Endodermal cell (in vitro differentiated cells): Measurements from ENCODE around the gene SUPT20H. TPM values are rescaled to one million over a fixed set of nuclear protein-coding genes. Genes with fewer than 3 reads are reported as not detected.

Source experiments
- DNase-seq: peaks from one replicate; pipeline ENCODE4 v3.0.0-alpha.2; 2017
- H3K27ac ChIP-seq: 2 replicates; pipeline ENCODE4 v1.5.1; 2013; ENCODE audit warnings: mild to moderate bottlenecking, low read depth, low read length, moderate library complexity
- H3K27me3 ChIP-seq: 2 replicates; pipeline ENCODE4 v1.6.1; 2013; ENCODE audit warnings: mild to moderate bottlenecking, low read length, moderate library complexity; ENCODE audit not compliant: insufficient read depth, control insufficient read depth, poor library complexity, severe bottlenecking
- H3K36me3 ChIP-seq: 2 replicates; pipeline ENCODE4 v1.7.0; 2013; ENCODE audit warnings: mild to moderate bottlenecking, low read length, moderate library complexity; ENCODE audit not compliant: control insufficient read depth, insufficient read depth
- H3K4me1 ChIP-seq: one replicate; pipeline ENCODE4 v1.7.0; 2013; ENCODE audit warnings: low read length; ENCODE audit not compliant: control insufficient read depth, insufficient read depth
- H3K4me3 ChIP-seq: 2 replicates; pipeline ENCODE4 v1.5.1; 2013; ENCODE audit warnings: mild to moderate bottlenecking, low read length, moderate library complexity
- H3K9ac ChIP-seq: 2 replicates; pipeline ENCODE4 v1.6.1; 2013; ENCODE audit warnings: mild to moderate bottlenecking, low read length, moderate library complexity; ENCODE audit not compliant: poor library complexity, severe bottlenecking; ENCODE audit errors: extremely low read depth
- H3K9me3 ChIP-seq: 2 replicates; pipeline ENCODE4 v1.6.1; 2013; ENCODE audit warnings: mild to moderate bottlenecking, low read length, moderate library complexity; ENCODE audit not compliant: control insufficient read depth
- H3K27ac Mint-ChIP-seq: 2 replicates; pipeline ENCODE4 v1.8.0; 2020; ENCODE audit warnings: mixed read lengths
- H3K27me3 Mint-ChIP-seq: 2 replicates; pipeline ENCODE4 v1.8.0; 2021; ENCODE audit warnings: mild to moderate bottlenecking, mixed read lengths; ENCODE audit not compliant: insufficient read depth
- H3K36me3 Mint-ChIP-seq: 2 replicates; pipeline ENCODE4 v1.8.0; 2020; ENCODE audit warnings: low read depth, mixed read lengths
- H3K4me1 Mint-ChIP-seq: 2 replicates; pipeline ENCODE4 v1.8.0; 2020; ENCODE audit warnings: mixed read lengths
- H3K4me3 Mint-ChIP-seq: 2 replicates; pipeline ENCODE4 v1.8.0; 2020; ENCODE audit warnings: mild to moderate bottlenecking, moderate library complexity, mixed read lengths
- H3K9me3 Mint-ChIP-seq: 2 replicates; pipeline ENCODE4 v1.8.0; 2020; ENCODE audit warnings: mild to moderate bottlenecking, mixed read lengths
- CTCF ChIP-seq: fragments of 200-600 bp; sonication (generic); conservative IDR thresholded peaks from 2 replicates; pipeline ENCODE4 v1.5.0; 2021; ENCODE audit warnings: antibody characterized with exemption, mild to moderate bottlenecking
- WGBS, 2 experiments: methylation state at CpG; one replicate each; pipeline versions ENCODE4 v1.1.5 to v1.1.7; 2013; ENCODE audit warnings: missing lambda C conversion rate in 2 of 2, mixed read lengths in 1 of 2; ENCODE audit not compliant: insufficient coverage in 1 of 2, insufficient read length in 1 of 2; 5-methylcytosine and 5-hydroxymethylcytosine counted together
- total RNA-seq, 2 donors: library from RNA; stranded (reverse); fragmentation: NEBNext Ultra II Directional in 1 of 2; extraction: Animal tissue kit (Norgen Biotek cat#: 25700) in 1 of 2; gene quantifications; 2 replicates in 1 of 2; 3 replicates in 1 of 2; pipeline ENCODE4 v1.2.1, GENCODE V29; 2021

The SUPT20H gene
- total RNA-seq, 2 donors from 2014 or later: 84.8 to 102 TPM

GRCh38 chr13:37100731-37101130, 41.2 kb upstream of the SUPT20H start:
- Mint-ChIP-seq H3K36me3 (no peaks in the 10 kb centered on the region), H3K9me3 (no peaks in the 10 kb centered on the region), H3K27me3 (no peaks in the 10 kb centered on the region), H3K4me1 (no peaks in the 10 kb centered on the region), H3K4me3 (no peak overlapping the region), H3K27ac (no peak overlapping the region)
- no peak for DNase-seq
- Histone ChIP-seq H3K27ac (no peak overlapping the region), H3K9me3 (no peaks in the 10 kb centered on the region), H3K4me1 (no peaks in the 10 kb centered on the region), H3K27me3 (no peaks in the 10 kb centered on the region), H3K4me3 (no peak overlapping the region), H3K9ac (no peak overlapping the region), H3K36me3 (no peaks in the 10 kb centered on the region)
- no peak for TF ChIP-seq CTCF

GRCh38 chr13:37097076-37097475, 37.6 kb upstream of the SUPT20H start:
- no peak overlapping the region for H3K4me3 ChIP-seq
- DNase-seq: no peak
- H3K36me3 Mint-ChIP-seq: no peaks in the 10 kb centered on the region
- no peak for TF ChIP-seq CTCF
- no peak overlapping the region for H3K27ac Mint-ChIP-seq
- no peak overlapping the region for H3K4me3 Mint-ChIP-seq
- H3K27me3 ChIP-seq: no peaks in the 10 kb centered on the region
- no peaks in the 10 kb centered on the region for H3K27me3 Mint-ChIP-seq
- no peaks in the 10 kb centered on the region for H3K36me3 ChIP-seq
- H3K4me1 ChIP-seq: no peaks in the 10 kb centered on the region
- WGBS, 2 experiments: 86 to 95% methylated on average over 3 to 4 of the region's 4 CpGs
- no peak overlapping the region for H3K9ac ChIP-seq
- H3K4me1 Mint-ChIP-seq: peaks cover 13% of the 10 kb centered on the region
- H3K9me3 ChIP-seq: no peaks in the 10 kb centered on the region
- no peak overlapping the region for H3K27ac ChIP-seq
- H3K9me3 Mint-ChIP-seq: no peaks in the 10 kb centered on the region

GRCh38 chr13:37094840-37095239, 35.4 kb upstream of the SUPT20H start:
- H3K27ac Mint-ChIP-seq: no peak overlapping the region
- no peak overlapping the region for H3K4me3 Mint-ChIP-seq
- peaks cover 15% of the 10 kb centered on the region for H3K4me1 Mint-ChIP-seq
- 90 to 96% methylated on average over 4 of the region's 4 CpGs for WGBS, 2 experiments
- H3K9me3 ChIP-seq: no peaks in the 10 kb centered on the region
- H3K27me3 Mint-ChIP-seq: no peaks in the 10 kb centered on the region
- no peaks in the 10 kb centered on the region for H3K9me3 Mint-ChIP-seq
- no peaks in the 10 kb centered on the region for H3K36me3 ChIP-seq
- TF ChIP-seq CTCF: no peak
- H3K4me3 ChIP-seq: no peak overlapping the region
- no peak for DNase-seq
- no peaks in the 10 kb centered on the region for H3K36me3 Mint-ChIP-seq
- no peaks in the 10 kb centered on the region for H3K4me1 ChIP-seq
- no peak overlapping the region for H3K27ac ChIP-seq
- H3K9ac ChIP-seq: no peak overlapping the region
- no peaks in the 10 kb centered on the region for H3K27me3 ChIP-seq
